A549 (cell line): ENCODE results near the gene GATB. TPM values are rescaled to one million over a fixed set of nuclear protein-coding genes. Genes with fewer than 3 reads are reported as not detected.

Experiments
- ATAC-seq, 2 experiments: fragments of 200-7000 bp in 1 of 2; fragments of >200 bp in 1 of 2; cut with Nextera tagmentation in 1 of 2; cut with Tn5 transposase in 1 of 2; 3 replicates each; pipeline versions ENCODE4 v1.8.0 to v1.9.1; 2018 to 2020; ENCODE audit warnings: mild to moderate bottlenecking in 1 of 2, moderate library complexity in 1 of 2
- CTCF ChIA-PET: fragments of 300-600 bp; sonication (Branson Sonifier 250); formaldehyde crosslinking; extraction: SDS; loops from one replicate; lab custom pipeline; 2021; ENCODE audit warnings: antibody characterized with exemption, inconsistent platforms; lab: Yijun Ruan, JAX
- POLR2A ChIA-PET: fragments of 350-600 bp; formaldehyde crosslinking; extraction: SDS; loops from one replicate; lab custom pipeline; 2021; ENCODE audit warnings: antibody characterized with exemption, inconsistent platforms; lab: Yijun Ruan, JAX
- DNase-seq, 2 experiments: peaks; one replicate each; pipeline versions ENCODE4 v3.0.0 to v3.0.0-alpha.2; 2011 to 2016; ENCODE audit warnings: low read depth in 1 of 2, low spot score in 1 of 2
- FAIRE-seq: peaks from 2 replicates; lab custom pipeline; 2011; peaks lifted over from hg19 to GRCh38; lab: Jason Lieb, UNC
- H3K27ac ChIP-seq, 2 experiments: fragments of >200 bp; sonication (Bioruptor Twin); formaldehyde crosslinking; 3 replicates each; pipeline ENCODE4 v1.5.1; 2016 to 2017
- H3K4me1 ChIP-seq: fragments of >200 bp; sonication (Bioruptor Twin); formaldehyde crosslinking; 3 replicates; pipeline ENCODE4 v1.6.1; 2016
- H3K4me2 ChIP-seq: fragments of >200 bp; sonication (Bioruptor Twin); formaldehyde crosslinking; 3 replicates; pipeline ENCODE4 v1.6.1; 2016
- H3K4me3 ChIP-seq: fragments of >200 bp; sonication (Bioruptor Twin); formaldehyde crosslinking; 3 replicates; pipeline ENCODE4 v1.5.1; 2016
- H3K9me3 ChIP-seq: fragments of >200 bp; sonication (Bioruptor Twin); formaldehyde crosslinking; 3 replicates; pipeline ENCODE4 v1.6.1; 2016
- CBX2 ChIP-seq: fragments of 200-600 bp; sonication (generic); IDR thresholded peaks from 2 replicates; pipeline ENCODE4 v1.6.1; 2016; ENCODE audit warnings: low read depth, mild to moderate bottlenecking, borderline replicate concordance
- CEBPB ChIP-seq, 2 experiments: fragments of >200 bp in 1 of 2; sonication (Bioruptor Twin) in 1 of 2; formaldehyde crosslinking in 1 of 2; IDR thresholded peaks; 2 replicates each; pipeline ENCODE4 v1.6.1; 2012 to 2016
- EHF ChIP-seq: fragments of 250-450 bp; sonication (Bioruptor Pico); IDR thresholded peaks from 2 replicates; pipeline ENCODE4 v1.5.0; 2020; ENCODE audit warnings: mild to moderate bottlenecking
- EHMT2 ChIP-seq: fragments of 200-600 bp; sonication (generic); IDR thresholded peaks from 2 replicates; pipeline ENCODE4 v1.6.1; 2016; ENCODE audit warnings: antibody characterized with exemption, low read depth, mild to moderate bottlenecking, moderate library complexity
- ESRRA ChIP-seq: fragments of 150-350 bp; IDR thresholded peaks from 2 replicates; pipeline ENCODE4 v1.6.1; 2014; ENCODE audit warnings: mild to moderate bottlenecking, low read length, borderline replicate concordance
- FOXS1 ChIP-seq: fragments of 250-450 bp; sonication (Bioruptor Pico); IDR thresholded peaks from 2 replicates; pipeline ENCODE4 v1.5.0; 2020; ENCODE audit warnings: mild to moderate bottlenecking, moderate library complexity
- HEYL ChIP-seq: fragments of 250-450 bp; sonication (Bioruptor Pico); IDR thresholded peaks from 2 replicates; pipeline ENCODE4 v1.8.0; 2021; ENCODE audit warnings: mild to moderate bottlenecking, moderate library complexity
- HOXB5 ChIP-seq: fragments of 250-450 bp; sonication (Bioruptor Pico); IDR thresholded peaks from 2 replicates; pipeline ENCODE4 v1.5.0; 2020; ENCODE audit warnings: mild to moderate bottlenecking, moderate library complexity
- JUNB ChIP-seq: fragments of >200 bp; sonication (Bioruptor Twin); formaldehyde crosslinking; IDR thresholded peaks from 2 replicates; pipeline ENCODE4 v1.6.1; 2016
- MAFK ChIP-seq: fragments of 450-650 bp; IDR thresholded peaks from 2 replicates; pipeline ENCODE4 v1.6.1; 2014; ENCODE audit not compliant: partially characterized antibody
- MAZ ChIP-seq: fragments of 150-350 bp; IDR thresholded peaks from 2 replicates; pipeline ENCODE4 v1.6.1; 2014; ENCODE audit warnings: antibody characterized with exemption, low read depth, low read length, borderline replicate concordance
- PHF8 ChIP-seq: fragments of 200-600 bp; sonication (generic); IDR thresholded peaks from 2 replicates; pipeline ENCODE4 v1.6.1; 2016; ENCODE audit warnings: low read depth, mild to moderate bottlenecking, antibody characterized with exemption, moderate library complexity, borderline replicate concordance
- POLR2AphosphoS2 ChIP-seq: conservative IDR thresholded peaks from 2 replicates; pipeline ENCODE4 v1.6.1; 2012; ENCODE audit warnings: low read length, improper control_type of control experiment, inconsistent platforms
- RNF2 ChIP-seq: fragments of 200-600 bp; sonication (generic); IDR thresholded peaks from 2 replicates; pipeline ENCODE4 v1.6.1; 2016; ENCODE audit warnings: low read depth, mild to moderate bottlenecking, antibody characterized with exemption, moderate library complexity, borderline replicate concordance
- WGBS: methylation state at CpG from one replicate; pipeline ENCODE4 v1.1.6; 2017; ENCODE audit errors: missing lambda C conversion rate; 5-methylcytosine and 5-hydroxymethylcytosine counted together
- polyA plus RNA-seq, 4 experiments: library from polyadenylated mRNA; depleted of rRNA in 3 of 4; stranded (reverse); fragments of >200 nt; fragmentation: RNase III in 1 of 4; extraction: RNeasy Plus Mini Kit Qiagen cat#74134 plus additional on column Dnase treatment in 1 of 4; gene quantifications; 2 replicates in 3 of 4; 3 replicates in 1 of 4; pipeline ENCODE4 v1.2.3, GENCODE V29; 2011 to 2017
- TF ChIP-seq, protein P1 (sequence below): fragments of >200 bp; sonication (Bioruptor Twin); formaldehyde crosslinking; IDR thresholded peaks from 3 replicates; pipeline ENCODE4 v1.6.1; 2016
- TF ChIP-seq, protein P2 (sequence below): fragments of 200-600 bp; sonication (generic); IDR thresholded peaks from 2 replicates; pipeline ENCODE4 v1.6.1; 2016; ENCODE audit warnings: antibody characterized with exemption, mild to moderate bottlenecking, moderate library complexity
- TF ChIP-seq, protein P3 (sequence below): fragments of >200 bp; sonication (Bioruptor Twin); formaldehyde crosslinking; IDR thresholded peaks from 2 replicates; pipeline ENCODE4 v1.6.1; 2016
- TF ChIP-seq, protein P4 (sequence below): IDR thresholded peaks from 2 replicates; pipeline ENCODE4 v1.6.1; 2012

GATB gene
- polyA plus RNA-seq, 2 of the 4 experiments (the other 2 are of a cell fraction), result 12.1 to 17.8 TPM

DNA sequence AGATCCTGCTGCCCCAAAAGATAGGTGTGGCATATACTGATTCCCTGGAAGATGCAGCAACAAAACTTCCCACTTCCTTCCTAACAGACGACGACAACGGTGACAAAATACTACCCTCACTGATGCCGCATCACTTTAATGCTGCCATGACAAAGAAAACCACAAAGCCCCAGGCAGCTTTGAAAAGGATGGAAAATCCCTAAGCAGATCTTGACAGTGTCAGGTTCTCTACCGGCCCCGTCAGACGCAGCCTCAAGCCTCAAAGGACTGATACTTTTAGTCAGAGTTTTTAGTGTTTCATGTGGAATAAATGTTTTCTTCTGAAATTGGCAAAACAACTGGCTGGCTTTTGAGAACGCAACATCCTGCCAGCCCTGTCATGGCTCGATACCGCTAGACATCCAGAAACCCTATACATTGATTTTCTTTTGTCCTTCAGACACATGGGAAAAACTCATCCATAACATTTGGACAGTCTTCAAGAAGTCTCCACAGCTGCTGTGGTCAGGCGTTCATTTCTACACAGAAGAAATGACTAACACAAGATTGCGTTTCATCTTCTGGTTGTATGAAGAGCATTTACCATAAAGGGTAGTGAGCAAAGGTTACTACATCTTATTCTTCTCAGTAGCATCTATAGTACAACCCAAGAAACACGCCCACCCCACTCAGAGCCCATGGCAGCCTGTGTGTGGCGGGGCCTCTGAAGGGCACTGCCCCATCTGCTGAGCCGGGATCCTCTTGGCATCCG lies 60.1 kb downstream of the GATB start (continued):
- TF ChIP-seq, protein P1, sequence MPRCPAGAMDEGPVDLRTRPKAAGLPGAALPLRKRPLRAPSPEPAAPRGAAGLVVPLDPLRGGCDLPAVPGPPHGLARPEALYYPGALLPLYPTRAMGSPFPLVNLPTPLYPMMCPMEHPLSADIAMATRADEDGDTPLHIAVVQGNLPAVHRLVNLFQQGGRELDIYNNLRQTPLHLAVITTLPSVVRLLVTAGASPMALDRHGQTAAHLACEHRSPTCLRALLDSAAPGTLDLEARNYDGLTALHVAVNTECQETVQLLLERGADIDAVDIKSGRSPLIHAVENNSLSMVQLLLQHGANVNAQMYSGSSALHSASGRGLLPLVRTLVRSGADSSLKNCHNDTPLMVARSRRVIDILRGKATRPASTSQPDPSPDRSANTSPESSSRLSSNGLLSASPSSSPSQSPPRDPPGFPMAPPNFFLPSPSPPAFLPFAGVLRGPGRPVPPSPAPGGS, result no peak
- TF ChIP-seq CEBPB (IDR thresholded peaks at IDR 0.05) (no peak), JUNB (no peak)

DNA sequence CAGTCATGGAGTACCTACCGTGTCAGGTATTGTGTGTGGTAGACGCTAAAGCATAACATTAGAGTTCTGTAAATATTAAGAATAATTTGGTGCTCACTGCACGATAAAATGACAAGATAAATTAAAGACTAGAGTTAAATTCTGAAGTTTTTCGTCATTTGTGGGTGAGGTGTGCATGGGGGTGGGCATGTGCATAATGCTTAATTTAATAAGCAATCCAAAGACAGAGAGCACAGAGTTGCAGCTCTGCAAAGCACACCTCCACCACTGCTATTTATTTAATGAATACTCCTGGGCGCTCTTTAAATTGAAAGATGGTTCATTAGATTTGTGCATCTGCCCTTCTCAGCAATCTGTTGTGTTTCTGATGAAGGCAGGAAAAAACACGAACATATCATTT lies 62.6 kb downstream of the GATB start:
- ATAC-seq, result no peak
- Histone ChIP-seq H3K4me2 (no peak overlapping the region), H3K9me3 (no peaks in the 10 kb centered on the region), H3K27ac (no peak overlapping the region), H3K4me3 (no peak overlapping the region)
- POLR2A ChIA-PET, result no interaction called here
- TF ChIP-seq RNF2, result no peak
- TF ChIP-seq CEBPB (IDR thresholded peaks at IDR 0.05), result no peak
- TF ChIP-seq, protein P2, sequence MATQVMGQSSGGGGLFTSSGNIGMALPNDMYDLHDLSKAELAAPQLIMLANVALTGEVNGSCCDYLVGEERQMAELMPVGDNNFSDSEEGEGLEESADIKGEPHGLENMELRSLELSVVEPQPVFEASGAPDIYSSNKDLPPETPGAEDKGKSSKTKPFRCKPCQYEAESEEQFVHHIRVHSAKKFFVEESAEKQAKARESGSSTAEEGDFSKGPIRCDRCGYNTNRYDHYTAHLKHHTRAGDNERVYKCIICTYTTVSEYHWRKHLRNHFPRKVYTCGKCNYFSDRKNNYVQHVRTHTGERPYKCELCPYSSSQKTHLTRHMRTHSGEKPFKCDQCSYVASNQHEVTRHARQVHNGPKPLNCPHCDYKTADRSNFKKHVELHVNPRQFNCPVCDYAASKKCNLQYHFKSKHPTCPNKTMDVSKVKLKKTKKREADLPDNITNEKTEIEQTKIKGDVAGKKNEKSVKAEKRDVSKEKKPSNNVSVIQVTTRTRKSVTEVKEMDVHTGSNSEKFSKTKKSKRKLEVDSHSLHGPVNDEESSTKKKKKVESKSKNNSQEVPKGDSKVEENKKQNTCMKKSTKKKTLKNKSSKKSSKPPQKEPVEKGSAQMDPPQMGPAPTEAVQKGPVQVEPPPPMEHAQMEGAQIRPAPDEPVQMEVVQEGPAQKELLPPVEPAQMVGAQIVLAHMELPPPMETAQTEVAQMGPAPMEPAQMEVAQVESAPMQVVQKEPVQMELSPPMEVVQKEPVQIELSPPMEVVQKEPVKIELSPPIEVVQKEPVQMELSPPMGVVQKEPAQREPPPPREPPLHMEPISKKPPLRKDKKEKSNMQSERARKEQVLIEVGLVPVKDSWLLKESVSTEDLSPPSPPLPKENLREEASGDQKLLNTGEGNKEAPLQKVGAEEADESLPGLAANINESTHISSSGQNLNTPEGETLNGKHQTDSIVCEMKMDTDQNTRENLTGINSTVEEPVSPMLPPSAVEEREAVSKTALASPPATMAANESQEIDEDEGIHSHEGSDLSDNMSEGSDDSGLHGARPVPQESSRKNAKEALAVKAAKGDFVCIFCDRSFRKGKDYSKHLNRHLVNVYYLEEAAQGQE, result no peak
- no peak for TF ChIP-seq EHMT2
- TF ChIP-seq, protein P3, sequence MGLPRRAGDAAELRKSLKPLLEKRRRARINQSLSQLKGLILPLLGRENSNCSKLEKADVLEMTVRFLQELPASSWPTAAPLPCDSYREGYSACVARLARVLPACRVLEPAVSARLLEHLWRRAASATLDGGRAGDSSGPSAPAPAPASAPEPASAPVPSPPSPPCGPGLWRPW, result no peak
- TF ChIP-seq ESRRA, result no peak
- TF ChIP-seq MAFK, result no peak
- TF ChIP-seq FOXS1 (CRISPR knock-in tag), result no peak
- no peak for TF ChIP-seq MAZ
- no peak for TF ChIP-seq JUNB
- TF ChIP-seq HOXB5 (CRISPR knock-in tag), result no peak
- no peak for TF ChIP-seq CBX2
- no peak for TF ChIP-seq EHF (CRISPR knock-in tag)
- no peak for TF ChIP-seq POLR2AphosphoS2
- TF ChIP-seq, protein P4, sequence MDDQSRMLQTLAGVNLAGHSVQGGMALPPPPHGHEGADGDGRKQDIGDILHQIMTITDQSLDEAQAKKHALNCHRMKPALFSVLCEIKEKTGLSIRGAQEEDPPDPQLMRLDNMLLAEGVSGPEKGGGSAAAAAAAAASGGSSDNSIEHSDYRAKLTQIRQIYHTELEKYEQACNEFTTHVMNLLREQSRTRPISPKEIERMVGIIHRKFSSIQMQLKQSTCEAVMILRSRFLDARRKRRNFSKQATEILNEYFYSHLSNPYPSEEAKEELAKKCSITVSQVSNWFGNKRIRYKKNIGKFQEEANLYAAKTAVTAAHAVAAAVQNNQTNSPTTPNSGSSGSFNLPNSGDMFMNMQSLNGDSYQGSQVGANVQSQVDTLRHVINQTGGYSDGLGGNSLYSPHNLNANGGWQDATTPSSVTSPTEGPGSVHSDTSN, result no peak
- TF ChIP-seq HEYL (CRISPR knock-in tag), result no peak
- TF ChIP-seq PHF8, result no peak
- TF ChIP-seq, all 56 proteins: peak for 0
- H3K4me1 ChIP-seq, result no peaks in the 10 kb centered on the region
- WGBS, result 96% methylated on average over 6 of the region's 6 CpGs
- no peak for DNase-seq
- CTCF ChIA-PET, result no interaction called here
- no peak for FAIRE-seq
